Amygdala (tissue), 56 donors: ENCODE data around the gene TIMM10.

Experiments used
- DNase-seq, 56 donors: peaks; one replicate each; lab custom pipeline; 2025; lab: John Stamatoyannopoulos, UW

The TIMM10 gene

DNA sequence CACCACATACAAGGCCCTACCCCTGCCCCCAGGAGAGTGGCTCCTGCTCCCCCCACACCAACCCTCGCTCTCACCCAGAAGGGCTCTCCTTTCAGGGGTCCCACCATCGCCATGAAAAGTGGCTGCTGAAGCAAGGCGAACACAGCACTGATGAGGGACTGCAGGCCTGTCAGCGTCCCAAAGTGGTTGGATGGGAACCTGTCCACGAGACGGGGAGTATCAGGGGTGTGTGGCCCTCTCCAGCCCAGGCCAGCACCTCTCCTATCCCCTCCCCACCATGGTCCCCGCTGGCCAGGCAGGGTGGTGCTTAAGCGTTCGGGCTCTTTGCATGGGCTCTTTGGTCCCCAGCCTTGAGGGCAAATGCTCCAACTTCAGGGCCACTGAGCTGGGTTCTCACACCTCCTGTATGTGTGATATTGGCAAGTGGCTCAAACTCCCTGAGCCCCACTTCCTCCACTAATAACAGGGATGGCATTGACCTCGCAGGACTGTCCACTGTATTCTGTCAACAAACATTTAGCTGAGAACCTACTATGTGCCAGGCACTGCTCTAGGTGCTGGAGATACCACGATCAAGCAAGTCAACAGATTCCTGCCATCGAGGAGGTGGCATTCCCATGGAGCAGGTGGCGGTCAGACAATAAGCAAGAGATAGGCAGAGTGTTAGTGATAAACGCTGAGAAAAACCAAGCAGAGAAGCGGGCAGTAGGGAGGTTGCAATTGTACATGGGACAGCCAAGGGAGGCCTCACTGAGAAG lies 43.4 kb downstream of the TIMM10 start:
- DNase-seq: no peak

GRCh38 chr11:57485217-57485990 lies 45.1 kb downstream of the TIMM10 start:
- no peak for DNase-seq

GRCh38 chr11:57484141-57484710 lies 46.3 kb downstream of the TIMM10 start:
- DNase-seq: peak in 5 of 56 donors; percentile 15 to 24 (median 21)

- no peak for DNase-seq
Observed at GRCh38 chr11:57483562-57483918, 47.0 kb downstream of the TIMM10 start.

DNA sequence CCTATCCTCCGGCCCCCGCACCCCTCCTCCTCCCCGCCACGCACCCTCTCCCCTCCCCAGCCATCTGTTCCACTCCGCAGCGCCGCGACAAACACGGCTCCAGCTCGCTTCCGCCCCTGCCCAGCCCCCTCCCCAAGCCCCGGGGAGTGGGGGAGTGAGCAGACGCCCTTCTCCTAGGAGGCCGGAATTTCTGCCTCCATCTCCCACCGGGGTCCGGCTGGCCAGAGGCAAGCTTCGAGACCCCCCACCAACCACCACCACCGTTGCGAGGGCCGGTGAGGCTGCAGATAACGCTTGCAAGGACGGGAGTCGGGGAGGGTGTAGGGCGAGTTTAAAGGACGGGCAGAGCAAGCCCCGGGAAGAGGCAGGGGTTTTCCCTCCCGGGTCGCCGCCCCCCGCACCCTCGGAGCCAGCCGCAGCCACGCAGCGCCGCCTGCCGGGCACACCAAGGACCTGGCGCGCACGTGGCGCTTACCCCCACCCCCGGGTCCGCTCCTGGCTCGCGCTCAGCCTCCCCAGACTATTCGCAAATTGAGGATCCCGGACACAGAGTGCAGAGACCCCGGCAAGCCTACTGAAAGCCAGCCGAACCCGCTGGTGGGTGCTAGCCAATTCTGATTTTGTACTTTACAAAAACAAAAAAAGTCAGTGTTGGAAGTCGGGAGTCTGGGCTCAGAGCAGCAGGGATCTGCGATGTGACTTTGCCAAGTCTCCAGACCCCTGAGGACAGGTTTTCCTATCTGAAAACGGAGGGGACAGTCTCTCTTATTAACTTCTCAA lies 47.6 kb downstream of the TIMM10 start:
- peak in 13 of 56 donors; percentile 16 to 45 (median 29) for DNase-seq

DNA sequence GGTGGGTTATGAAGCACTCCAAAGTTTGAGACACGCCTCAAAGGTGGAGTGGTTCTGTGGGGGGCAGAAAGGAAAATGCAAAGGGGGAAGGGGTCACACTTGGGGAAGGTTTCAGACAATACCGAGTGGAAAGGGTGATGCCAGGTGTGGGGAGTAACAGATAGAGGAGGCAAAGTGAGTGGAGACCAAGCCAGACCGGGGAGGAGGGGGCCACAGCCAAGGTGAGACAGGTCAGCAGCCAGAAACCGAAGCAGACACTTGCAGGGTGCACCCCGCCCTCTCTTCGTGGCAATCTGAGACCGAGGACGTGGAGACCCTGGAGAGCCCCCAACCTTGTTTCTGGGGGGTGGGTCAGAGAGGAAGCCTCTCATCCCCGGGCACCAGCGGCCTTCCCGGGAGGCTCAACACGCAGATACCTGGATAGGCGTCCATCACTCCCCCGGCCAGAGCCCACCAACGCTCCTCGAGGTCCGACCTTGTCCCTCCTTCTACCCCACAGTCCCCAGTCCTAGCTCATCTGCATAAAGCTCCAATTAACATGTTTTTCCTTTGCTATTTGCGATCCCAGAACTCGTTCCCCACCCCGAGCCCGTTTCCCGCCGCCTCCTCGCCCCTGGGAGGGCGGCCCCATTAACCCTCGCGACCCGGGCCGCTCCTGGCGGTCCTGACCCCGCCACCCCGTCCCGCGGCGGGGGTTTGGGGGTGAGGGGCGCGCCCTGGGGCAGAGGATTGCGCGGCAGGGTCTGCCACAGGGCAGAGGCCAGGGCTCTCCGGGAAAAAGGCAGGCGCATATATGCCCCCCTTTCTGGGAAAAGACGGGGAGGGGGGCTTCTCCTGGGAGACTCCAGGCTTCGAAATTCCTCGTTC lies 48.4 kb downstream of the TIMM10 start:
- DNase-seq: no peak

DNA sequence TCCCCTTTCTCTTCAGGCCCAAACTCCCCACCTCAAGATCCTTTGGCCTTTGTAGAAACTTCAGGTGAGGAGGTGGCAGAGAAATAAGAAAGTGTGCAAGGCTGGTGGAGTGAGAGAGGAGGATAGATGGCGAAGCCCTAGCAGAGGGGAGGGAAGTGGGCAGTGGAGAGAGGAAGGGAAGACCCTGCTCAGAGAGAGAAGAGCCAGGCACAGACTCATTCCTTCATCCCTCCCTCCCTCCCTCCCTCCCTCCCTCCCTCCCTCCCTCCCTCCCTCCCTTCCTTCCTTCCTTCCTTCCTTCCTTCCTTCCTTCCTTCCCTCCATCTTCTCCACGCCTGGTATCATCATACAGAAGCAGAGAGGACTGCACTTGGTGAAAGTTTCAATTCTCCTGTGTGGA lies 49.2 kb downstream of the TIMM10 start:
- DNase-seq: no peak

DNA sequence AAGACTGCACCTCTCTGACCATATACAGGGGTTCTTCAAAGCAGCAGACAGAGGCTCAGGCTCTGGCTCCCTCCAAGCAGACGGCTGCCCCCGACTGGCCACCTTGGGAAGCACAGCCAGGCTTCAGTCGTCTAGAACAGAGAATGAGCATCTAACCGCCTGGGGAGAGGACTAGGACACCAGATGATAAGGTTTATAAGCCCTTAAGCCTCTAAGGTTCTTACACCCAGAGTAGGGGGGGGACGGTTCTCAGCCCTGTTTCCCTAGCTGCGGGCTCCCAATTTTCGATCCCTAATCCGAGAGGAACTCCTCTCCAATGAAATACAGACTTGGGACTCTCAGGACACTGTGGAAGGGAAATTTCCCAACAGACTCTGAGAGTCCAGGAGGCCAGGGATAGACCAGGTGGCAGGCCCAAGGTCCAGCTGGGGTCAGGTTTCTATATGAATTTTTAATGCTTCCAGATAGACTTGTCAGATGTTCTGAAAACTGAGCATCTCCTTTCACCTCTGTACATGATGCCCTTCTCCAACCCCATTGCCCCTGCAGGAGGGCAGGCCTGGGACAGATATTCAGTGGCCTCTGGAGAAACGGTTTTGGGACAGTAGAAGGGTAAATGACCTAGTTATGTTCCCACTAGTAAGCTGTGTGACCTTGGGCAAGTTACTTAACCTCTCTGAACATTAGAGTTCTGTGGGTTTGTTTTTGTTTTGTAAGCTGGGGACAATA lies 50.0 kb downstream of the TIMM10 start:
- peak in 26 of 56 donors; percentile 11 to 63 (median 32) for DNase-seq

- DNase-seq: peak in 1 of 56 donors; percentile 13
Observed at GRCh38 chr11:57479911-57480310, 50.6 kb downstream of the TIMM10 start.

DNA sequence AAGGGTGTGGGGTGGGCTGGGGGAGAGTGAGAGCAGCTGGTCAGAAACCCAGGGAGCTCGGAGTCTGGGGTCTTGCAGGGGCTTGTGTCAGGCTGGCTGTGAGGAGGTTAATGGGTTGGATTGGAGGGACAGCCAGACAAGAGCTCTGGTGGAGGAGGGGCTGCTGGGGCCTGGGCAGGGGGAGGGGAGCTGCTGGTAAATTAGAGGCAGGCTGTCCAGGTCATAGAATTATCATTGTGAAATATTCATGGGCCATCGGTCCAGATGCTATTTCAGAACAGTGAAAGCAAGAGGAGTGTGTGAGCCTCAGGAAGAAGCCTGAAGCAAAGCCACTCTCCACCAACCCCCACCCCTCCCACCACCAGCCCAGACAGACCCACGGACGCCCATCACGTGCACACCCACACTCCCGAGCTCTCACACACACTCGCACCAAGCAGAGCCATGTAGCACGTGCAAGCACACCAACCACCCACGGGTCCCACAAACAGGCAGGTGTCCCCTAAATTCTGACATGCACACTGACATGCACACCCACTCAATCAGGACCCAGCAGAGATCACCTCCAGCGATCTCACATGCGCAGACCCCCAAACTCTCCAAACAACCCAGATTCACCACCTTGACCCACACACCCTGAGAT lies 51.4 kb downstream of the TIMM10 start:
- DNase-seq: peak in 1 of 56 donors; percentile 17
